Spleen (tissue), 7 donors: ENCODE data around the gene TTC32.

Source experiments
- CTCF ChIP-seq, 11 experiments: fragments of 200-600 bp in 7 of 11; fragments of 450-650 bp in 4 of 11; sonication (generic) in 4 of 11; IDR thresholded peaks in 8 of 11; conservative IDR thresholded peaks in 3 of 11; 1 replicate in 7 of 11; 2 replicates in 4 of 11; pipeline versions ENCODE4 v1.4.0 to v1.8.0; 2016 to 2021; ENCODE audit warnings: antibody characterized with exemption in 11 of 11, inconsistent platforms in 4 of 11, mild to moderate bottlenecking in 1 of 11
- POLR2AphosphoS5 ChIP-seq, 3 donors: sonication (generic); formaldehyde crosslinking; IDR thresholded peaks; one replicate each; pipeline ENCODE4 v1.5.1; 2017; ENCODE audit warnings: antibody characterized with exemption in 3 of 3
- donor health status: DM: no; HTN: no; CAD: no; lungs with moderate emphysema.
- donor health status: DM: no; HTN: no; CAD: no.
- donor health status: DM: no; HTN: no; CAD: no.

GRCh38 chr2:19861813-19862212 is 40.0 kb downstream of the TTC32 start:
- TF ChIP-seq CTCF (IDR thresholded peaks at IDR 0.05 in 8 of 11, conservative IDR thresholded peaks at IDR 0.05 in 3 of 11), result no peak
- TF ChIP-seq POLR2AphosphoS5 (IDR thresholded peaks at IDR 0.05), result no peak
